ENCODE measurements around the gene MCRIP2.

GRCh38 chr16:678858-679813 is 37.5 kb downstream of the MCRIP2 start:
- TF ChIP-seq CTCF (conservative IDR thresholded peaks at IDR 0.05; ENCODE audit: low read length) (no peak), EZH2phosphoT487 (IDR thresholded peaks at IDR 0.05; ENCODE audit: borderline replicate concordance) (no peak)

All from Loucy (cell line).